ENCODE measurements around the gene NCAPD2. TPM values are rescaled to one million over a fixed set of nuclear protein-coding genes. Genes with fewer than 3 reads are reported as not detected.

NCAPD2 gene
- total RNA-seq, 2 experiments from 2014 or later, result 195 to 201 TPM

DNA sequence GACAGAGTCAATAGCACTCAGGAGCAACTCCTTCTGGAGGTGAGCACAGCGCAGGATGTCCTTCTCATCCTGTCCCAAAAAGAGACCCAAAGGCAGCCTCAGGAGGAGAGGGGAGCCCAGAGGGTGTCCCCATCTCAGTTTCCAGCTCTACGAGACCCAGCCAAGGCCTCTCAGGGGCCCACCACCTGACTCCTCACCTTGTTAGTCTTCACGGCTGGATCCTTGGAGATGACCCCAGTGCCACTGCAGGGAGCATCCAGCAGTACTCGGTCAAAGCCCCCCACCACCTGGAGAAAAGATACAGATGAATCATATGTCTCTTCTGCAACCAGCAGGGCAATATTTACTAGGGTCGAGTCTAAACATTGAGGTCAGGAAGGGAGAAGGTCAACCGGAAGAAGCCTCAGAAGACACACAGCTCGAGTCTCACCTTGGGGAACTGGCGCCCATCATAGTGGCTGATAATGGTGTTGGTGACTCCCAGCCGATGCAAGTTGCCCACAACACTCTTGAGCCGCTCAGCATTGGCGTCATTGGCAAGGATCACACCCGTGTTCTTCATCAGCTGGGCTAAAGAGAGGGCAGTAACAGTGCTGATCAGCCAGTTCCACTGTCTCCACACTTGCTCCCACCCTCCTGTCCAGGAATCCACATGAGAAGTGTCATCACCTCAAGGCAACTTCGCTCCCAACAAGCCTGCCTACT, 66.8 kb downstream of the NCAPD2 start:
- H3K27ac Mint-ChIP-seq, result no peak overlapping the region
- peaks cover 69% of the 10 kb centered on the region for H3K36me3 Mint-ChIP-seq (ENCODE audit: low read depth)
- no peak for DNase-seq
- POLR2A ChIA-PET, result interaction anchor here (0.8 to 1.0 kb wide), 2 partner anchors 12 to 22 kb away, joined by 3 read pairs; no protein-coding TSS in a partner anchor
- H3K4me3 Mint-ChIP-seq, result no peak overlapping the region
- H3K9me3 Mint-ChIP-seq (ENCODE audit: insufficient read depth), result no peaks in the 10 kb centered on the region
- no peak for ATAC-seq
- CTCF ChIA-PET, result interaction anchor here (0.6 to 3.4 kb wide), 2 partner anchors 8 to 21 kb away, joined by 3 to 26 read pairs; no protein-coding TSS in a partner anchor
- no peaks in the 10 kb centered on the region for H3K27me3 Mint-ChIP-seq (ENCODE audit: low read depth)
- H3K4me1 Mint-ChIP-seq (ENCODE audit: low read depth), result peaks cover 26% of the 10 kb centered on the region

DNA sequence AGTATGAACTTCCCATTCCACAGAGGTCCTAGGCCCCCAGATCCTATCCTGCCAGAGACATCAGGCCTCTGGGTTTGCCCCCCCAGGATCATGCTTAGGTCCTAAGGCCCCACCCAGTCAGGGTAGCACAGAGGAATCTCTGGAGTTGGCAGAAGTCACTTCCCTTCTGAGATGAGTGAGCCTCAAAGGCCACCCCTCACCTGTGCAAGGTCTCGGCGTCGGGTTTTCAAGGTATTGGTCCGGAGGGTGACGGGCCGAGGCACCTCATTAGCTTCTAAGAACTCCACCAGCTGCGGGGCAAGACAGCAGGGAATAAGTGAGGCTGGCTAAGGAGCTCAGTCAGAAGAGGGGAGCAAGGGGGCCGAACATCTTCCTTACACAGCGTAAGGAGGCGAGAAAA, 69.0 kb downstream of the NCAPD2 start:
- ChIA-PET CTCF (interaction anchor here (0.6 to 3.4 kb wide), 18 partner anchors 10 to 161 kb away, joined by 3 to 26 read pairs (median 4); partner anchors contain the start of genes COPS7A and ZNF384), POLR2A (interaction anchor here (0.9 to 1.1 kb wide), 2 partner anchors 14 to 25 kb away, joined by 3 read pairs; no protein-coding TSS in a partner anchor)
- H3K27ac Mint-ChIP-seq, result peak overlapping the region; percentile 47
- H3K27me3 Mint-ChIP-seq (ENCODE audit: low read depth), result no peaks in the 10 kb centered on the region
- H3K36me3 Mint-ChIP-seq (ENCODE audit: low read depth), result peaks cover 76% of the 10 kb centered on the region
- no peak for DNase-seq
- H3K9me3 Mint-ChIP-seq (ENCODE audit: insufficient read depth), result no peaks in the 10 kb centered on the region
- no peak for ATAC-seq
- H3K4me3 Mint-ChIP-seq, result no peak overlapping the region
- H3K4me1 Mint-ChIP-seq (ENCODE audit: low read depth), result peaks cover 35% of the 10 kb centered on the region

DNA sequence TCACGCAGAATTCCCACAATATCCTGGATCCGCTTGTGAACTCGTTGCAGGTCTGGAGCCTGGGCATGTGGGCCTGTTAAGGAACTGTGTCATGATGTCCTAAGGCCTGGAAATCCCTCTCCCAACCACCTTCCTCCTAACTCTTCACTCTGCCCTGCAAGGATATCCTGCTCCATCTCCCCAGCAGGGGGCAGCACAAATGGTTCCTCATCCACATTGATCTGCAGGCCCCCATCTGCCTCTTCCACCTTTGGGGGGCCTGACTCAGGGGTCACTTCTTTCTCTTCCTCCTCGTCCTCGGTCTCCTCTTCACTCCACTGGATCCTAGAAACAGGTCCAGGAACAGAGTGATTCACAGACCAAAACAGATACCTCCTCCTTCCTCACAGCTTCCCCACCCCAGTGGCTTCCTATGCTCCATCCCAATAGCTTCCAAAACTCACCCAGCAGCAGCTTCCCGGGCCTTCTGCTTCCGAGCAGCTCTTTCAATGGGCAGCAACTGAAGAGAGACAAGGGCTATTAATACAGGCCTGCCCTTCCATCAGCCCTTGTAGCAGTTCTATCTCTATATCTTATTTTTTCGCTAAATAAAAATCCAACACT, 69.6 kb downstream of the NCAPD2 start:
- DNase-seq (peak; percentile 79), ATAC-seq (no peak)
- Mint-ChIP-seq H3K36me3 (ENCODE audit: low read depth) (peaks cover 78% of the 10 kb centered on the region), H3K9me3 (ENCODE audit: insufficient read depth) (no peaks in the 10 kb centered on the region), H3K4me3 (no peak overlapping the region), H3K27ac (peak overlapping the region; percentile 62), H3K27me3 (ENCODE audit: low read depth) (no peaks in the 10 kb centered on the region), H3K4me1 (ENCODE audit: low read depth) (peaks cover 33% of the 10 kb centered on the region)
- ChIA-PET CTCF (interaction anchor here (0.8 to 3.4 kb wide), 20 partner anchors 9 to 160 kb away, joined by 3 to 26 read pairs (median 4); partner anchors contain the start of gene COPS7A), POLR2A (interaction anchor here (0.7 to 1.1 kb wide), 3 partner anchors 14 to 26 kb away, joined by 3 read pairs; no protein-coding TSS in a partner anchor)

DNA sequence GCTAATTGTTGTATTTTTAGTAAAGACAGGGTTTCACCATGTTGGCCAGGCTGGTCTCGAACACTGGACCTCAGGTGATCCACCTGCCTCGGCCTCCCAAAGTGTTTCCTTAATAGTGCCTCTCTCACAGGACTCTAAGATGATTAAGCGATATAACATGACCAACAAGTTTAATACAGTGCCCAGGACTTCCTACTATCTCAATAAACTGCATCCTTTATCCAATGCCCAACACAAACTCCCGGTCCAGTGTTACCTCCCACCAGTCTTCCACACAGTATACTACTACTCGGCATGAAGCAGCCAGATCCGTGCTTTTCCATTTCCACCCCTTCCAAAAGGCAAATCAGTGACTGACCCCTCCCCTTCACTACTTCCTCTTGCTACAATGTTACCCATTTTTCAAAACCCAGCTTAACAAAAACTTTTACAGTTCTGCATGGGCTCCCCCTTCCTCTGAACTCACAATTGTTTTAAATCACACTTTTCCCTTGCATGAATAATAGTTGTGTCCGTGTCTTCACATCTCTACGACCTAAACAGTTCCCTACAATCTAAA, 73.3 kb downstream of the NCAPD2 start:
- no peaks in the 10 kb centered on the region for H3K27me3 Mint-ChIP-seq (ENCODE audit: low read depth)
- ChIA-PET POLR2A (interaction anchor here (0.6 to 1.5 kb wide), 5 partner anchors 9 to 198 kb away, joined by 3 to 5 read pairs (median 4); partner anchors contain the start of gene ZNF384), CTCF (interaction anchor here (0.6 to 1.8 kb wide), 5 partner anchors 10 to 210 kb away, joined by 3 to 5 read pairs (median 3); no protein-coding TSS in a partner anchor)
- DNase-seq (no peak), ATAC-seq (no peak)
- H3K36me3 Mint-ChIP-seq (ENCODE audit: low read depth), result peaks cover 73% of the 10 kb centered on the region
- H3K4me3 Mint-ChIP-seq, result peak overlapping the region; percentile 99
- peaks cover 46% of the 10 kb centered on the region for H3K4me1 Mint-ChIP-seq (ENCODE audit: low read depth)
- H3K9me3 Mint-ChIP-seq (ENCODE audit: insufficient read depth), result no peaks in the 10 kb centered on the region
- H3K27ac Mint-ChIP-seq, result peak overlapping the region; percentile 99

DNA sequence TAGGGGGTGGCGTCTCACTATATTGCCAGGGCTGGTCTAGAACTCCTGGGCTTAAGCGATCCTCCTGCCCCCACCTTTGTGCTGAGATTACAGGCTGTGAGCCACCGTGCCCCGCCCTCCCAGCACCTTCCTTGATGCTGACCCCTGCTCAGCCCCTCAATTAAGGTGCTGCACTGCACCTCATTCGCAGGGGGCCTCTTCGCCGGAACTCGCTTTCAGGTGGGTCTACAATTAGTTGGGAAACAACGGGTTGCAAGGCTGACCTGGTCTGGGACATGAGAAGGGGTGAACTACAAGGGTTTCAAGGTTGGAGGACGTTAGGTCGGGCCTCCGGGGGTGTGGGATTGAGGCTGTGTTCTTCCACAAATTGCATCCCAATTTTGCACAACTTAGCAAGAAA, 75.4 kb downstream of the NCAPD2 start:
- Mint-ChIP-seq H3K4me3 (peak overlapping the region; percentile 99), H3K36me3 (ENCODE audit: low read depth) (peaks cover 72% of the 10 kb centered on the region), H3K27me3 (ENCODE audit: low read depth) (no peaks in the 10 kb centered on the region), H3K4me1 (ENCODE audit: low read depth) (peaks cover 42% of the 10 kb centered on the region), H3K9me3 (ENCODE audit: insufficient read depth) (no peaks in the 10 kb centered on the region), H3K27ac (peak overlapping the region; percentile 99)
- ChIA-PET CTCF (no interaction called here), POLR2A (no interaction called here)
- no peak for ATAC-seq
- no peak for DNase-seq

DNA sequence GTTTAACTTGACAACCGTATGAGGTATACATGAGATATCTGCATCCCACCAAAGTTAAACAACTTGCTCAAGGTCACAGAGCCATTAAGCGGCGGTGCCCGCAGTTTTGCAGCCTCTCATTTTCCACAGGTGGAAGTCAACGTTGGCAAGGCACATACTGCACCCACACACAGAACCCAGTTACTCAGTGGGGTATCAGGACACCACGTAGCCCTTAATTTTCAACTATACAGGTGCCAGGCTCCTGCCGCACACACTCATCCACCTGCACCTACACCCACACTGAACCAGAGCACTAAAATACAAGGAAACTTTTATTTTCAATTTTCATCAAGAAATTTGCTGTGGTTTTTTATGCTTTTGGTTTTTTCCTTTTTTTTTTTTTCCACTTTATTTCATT, 75.9 kb downstream of the NCAPD2 start:
- H3K4me3 Mint-ChIP-seq, result peak overlapping the region; percentile 99
- H3K4me1 Mint-ChIP-seq (ENCODE audit: low read depth), result peaks cover 40% of the 10 kb centered on the region
- CTCF ChIA-PET, result interaction anchor here (0.5 to 2.4 kb wide), 16 partner anchors 8 to 303 kb away, joined by 3 to 20 read pairs (median 4); partner anchors contain the start of genes CDCA3, LPAR5, MLF2 and SPSB2
- H3K27me3 Mint-ChIP-seq (ENCODE audit: low read depth), result no peaks in the 10 kb centered on the region
- H3K36me3 Mint-ChIP-seq (ENCODE audit: low read depth), result peaks cover 72% of the 10 kb centered on the region
- H3K9me3 Mint-ChIP-seq (ENCODE audit: insufficient read depth), result no peaks in the 10 kb centered on the region
- POLR2A ChIA-PET, result interaction anchor here (0.7 to 0.8 kb wide), 2 partner anchors 10 to 32 kb away, joined by 3 to 4 read pairs; no protein-coding TSS in a partner anchor
- DNase-seq (no peak), ATAC-seq (no peak)
- H3K27ac Mint-ChIP-seq, result peak overlapping the region; percentile 60

DNA sequence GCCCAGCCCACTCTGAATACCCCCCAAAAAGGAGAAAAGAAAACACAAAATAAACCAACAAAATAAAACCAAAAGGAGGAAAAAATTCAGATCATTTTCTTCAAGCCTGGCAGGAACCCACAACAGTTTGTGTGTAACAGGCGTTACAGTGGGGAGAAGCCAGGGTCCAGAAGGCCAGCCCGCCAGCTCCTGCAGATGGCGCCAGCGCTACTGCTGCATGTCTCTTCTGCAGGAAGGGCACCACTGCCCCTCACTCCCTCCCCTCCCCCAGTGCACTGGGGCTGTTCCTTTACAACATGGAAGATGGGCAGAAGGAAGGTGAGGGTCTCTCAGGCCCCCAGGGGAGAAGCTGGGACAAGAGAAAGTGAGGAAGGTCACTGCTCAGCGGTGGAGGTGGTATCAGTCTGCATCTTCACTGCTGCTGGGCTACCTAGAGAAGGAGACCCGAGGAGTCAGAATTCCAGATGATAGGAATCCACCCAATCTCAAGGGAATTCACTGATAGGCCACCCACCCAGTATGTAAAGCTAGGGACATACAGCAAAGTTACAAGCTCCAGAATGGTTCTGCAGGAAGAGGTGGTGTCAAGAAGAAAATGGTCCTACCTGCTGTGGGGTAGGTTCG, 76.5 kb downstream of the NCAPD2 start:
- POLR2A ChIA-PET, result interaction anchor here (0.7 to 1.2 kb wide), 3 partner anchors 10 to 32 kb away, joined by 3 to 5 read pairs (median 4); no protein-coding TSS in a partner anchor
- Mint-ChIP-seq H3K27me3 (ENCODE audit: low read depth) (no peaks in the 10 kb centered on the region), H3K4me1 (ENCODE audit: low read depth) (peaks cover 40% of the 10 kb centered on the region), H3K27ac (peak overlapping the region; percentile 60), H3K36me3 (ENCODE audit: low read depth) (peaks cover 76% of the 10 kb centered on the region), H3K9me3 (ENCODE audit: insufficient read depth) (no peaks in the 10 kb centered on the region), H3K4me3 (no peak overlapping the region)
- ATAC-seq (no peak), DNase-seq (peak; percentile 67)
- CTCF ChIA-PET, result interaction anchor here (0.5 to 2.4 kb wide), 25 partner anchors 8 to 302 kb away, joined by 3 to 20 read pairs (median 4); partner anchors contain the start of genes CDCA3, COPS7A, LPAR5 and MLF2

DNA sequence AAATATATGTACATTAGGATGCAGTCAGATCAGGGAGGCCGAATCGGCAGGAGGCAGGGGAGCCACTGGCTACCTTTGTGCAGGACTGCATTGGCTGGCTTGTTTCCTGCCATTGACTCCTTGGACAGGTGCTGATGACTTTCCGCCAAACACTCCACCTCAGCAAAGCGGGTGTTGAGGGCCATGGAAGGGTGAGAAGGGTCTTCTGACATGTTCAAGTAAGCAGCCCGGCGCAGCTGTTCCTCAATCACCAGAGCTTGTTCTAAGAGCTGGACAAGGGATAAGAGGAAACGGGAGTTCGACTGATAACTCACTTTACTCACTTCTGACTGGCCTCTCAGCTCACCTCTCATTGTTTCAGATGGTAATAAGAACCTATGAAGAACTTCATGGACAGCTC, 79.1 kb downstream of the NCAPD2 start:
- Mint-ChIP-seq H3K9me3 (ENCODE audit: insufficient read depth) (no peaks in the 10 kb centered on the region), H3K4me1 (ENCODE audit: low read depth) (peaks cover 19% of the 10 kb centered on the region), H3K27ac (no peak overlapping the region), H3K27me3 (ENCODE audit: low read depth) (no peaks in the 10 kb centered on the region), H3K4me3 (no peak overlapping the region), H3K36me3 (ENCODE audit: low read depth) (peaks cover 77% of the 10 kb centered on the region)
- ChIA-PET CTCF (interaction anchor here (0.7 to 1.5 kb wide), 2 partner anchors 9 to 14 kb away, joined by 3 to 4 read pairs; no protein-coding TSS in a partner anchor), POLR2A (interaction anchor here (0.7 to 1.1 kb wide), 5 partner anchors 12 to 116 kb away, joined by 3 to 4 read pairs (median 3); partner anchors contain the start of gene ZNF384)
- no peak for ATAC-seq
- DNase-seq, result no peak

DNA sequence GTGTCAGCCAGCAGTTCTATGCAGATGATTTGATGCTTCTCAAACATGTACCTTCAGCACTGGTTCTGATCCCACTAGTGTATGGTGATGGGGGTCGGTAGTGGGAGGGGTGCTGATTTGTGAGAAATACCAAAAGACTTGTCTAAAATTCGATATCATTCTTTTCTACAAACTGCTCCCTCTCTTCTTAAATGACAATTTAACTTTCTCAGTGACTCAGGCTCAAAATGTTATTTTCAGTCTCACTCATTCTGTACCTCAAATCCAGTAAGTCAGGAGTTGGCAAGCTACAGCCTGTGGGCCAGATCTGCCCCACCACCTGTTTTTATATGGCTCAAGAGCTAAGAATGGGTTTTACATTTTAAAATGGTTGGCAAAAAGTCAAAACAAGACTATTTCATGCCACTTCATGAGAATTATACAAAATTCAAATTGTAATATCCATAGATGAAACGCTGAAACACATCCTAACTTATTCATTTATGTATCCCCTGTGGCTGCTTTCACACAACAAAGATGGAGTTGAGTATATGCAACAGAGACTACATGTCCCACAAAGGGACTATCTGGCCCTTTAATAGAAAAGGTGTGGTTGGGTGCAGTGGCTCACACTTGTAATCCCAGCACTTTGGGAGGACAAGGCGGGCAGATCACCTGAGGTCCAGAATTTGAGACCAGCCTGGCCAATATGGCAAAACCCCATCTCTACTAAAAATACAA, 80.8 kb downstream of the NCAPD2 start:
- no peaks in the 10 kb centered on the region for H3K27me3 Mint-ChIP-seq (ENCODE audit: low read depth)
- no peak overlapping the region for H3K4me3 Mint-ChIP-seq
- H3K36me3 Mint-ChIP-seq (ENCODE audit: low read depth), result peaks cover 76% of the 10 kb centered on the region
- no peaks in the 10 kb centered on the region for H3K9me3 Mint-ChIP-seq (ENCODE audit: insufficient read depth)
- no peak for ATAC-seq
- ChIA-PET POLR2A (no interaction called here), CTCF (no interaction called here)
- DNase-seq, result no peak
- H3K27ac Mint-ChIP-seq, result no peak overlapping the region
- peaks cover 10% of the 10 kb centered on the region for H3K4me1 Mint-ChIP-seq (ENCODE audit: low read depth)

DNA sequence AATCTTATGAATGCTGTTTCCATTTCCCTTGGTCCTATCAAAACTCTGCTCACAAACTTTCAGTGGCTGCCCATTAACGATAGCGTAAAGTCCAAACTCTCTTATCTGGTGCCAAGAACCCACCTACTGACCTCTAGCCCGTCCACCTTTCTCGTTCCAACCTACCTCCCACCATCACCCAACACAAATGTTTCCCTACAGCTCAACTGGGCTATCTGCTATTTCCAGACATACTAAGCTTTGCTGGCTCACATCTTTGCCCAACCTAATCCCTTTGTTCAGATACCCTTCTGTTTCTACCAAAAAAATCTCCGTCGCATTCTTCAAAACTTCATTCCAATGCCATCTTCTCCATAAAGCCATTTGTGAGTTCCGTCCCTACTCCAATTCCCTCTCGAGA, 81.7 kb downstream of the NCAPD2 start:
- H3K36me3 Mint-ChIP-seq (ENCODE audit: low read depth), result peaks cover 69% of the 10 kb centered on the region
- H3K4me3 Mint-ChIP-seq, result no peak overlapping the region
- ChIA-PET POLR2A (interaction anchor here (0.6 to 1.8 kb wide), 4 partner anchors 8 to 82 kb away, joined by 3 to 5 read pairs (median 4); partner anchors contain the start of genes MRPL51 and NOP2), CTCF (interaction anchor here (0.6 to 1.2 kb wide), 3 partner anchors 13 to 152 kb away, joined by 3 to 5 read pairs (median 3); no protein-coding TSS in a partner anchor)
- H3K4me1 Mint-ChIP-seq (ENCODE audit: low read depth), result peaks cover under 1% of the 10 kb centered on the region
- no peaks in the 10 kb centered on the region for H3K27me3 Mint-ChIP-seq (ENCODE audit: low read depth)
- ATAC-seq (no peak), DNase-seq (no peak)
- peak overlapping the region; percentile 1 for H3K27ac Mint-ChIP-seq
- H3K9me3 Mint-ChIP-seq (ENCODE audit: insufficient read depth), result no peaks in the 10 kb centered on the region
